NCI-H1694 (cell line): Measurements from ENCODE around the gene UNK.
"Not testable (repeated sequence)": the region's sequence is repeated elsewhere in the genome, so short reads cannot be mapped to it uniquely, and the experiment has no call there.

Source experiments
- DNase-seq: peaks from one replicate; lab custom pipeline; 2025; lab: John Stamatoyannopoulos, UW

Gene UNK

DNA sequence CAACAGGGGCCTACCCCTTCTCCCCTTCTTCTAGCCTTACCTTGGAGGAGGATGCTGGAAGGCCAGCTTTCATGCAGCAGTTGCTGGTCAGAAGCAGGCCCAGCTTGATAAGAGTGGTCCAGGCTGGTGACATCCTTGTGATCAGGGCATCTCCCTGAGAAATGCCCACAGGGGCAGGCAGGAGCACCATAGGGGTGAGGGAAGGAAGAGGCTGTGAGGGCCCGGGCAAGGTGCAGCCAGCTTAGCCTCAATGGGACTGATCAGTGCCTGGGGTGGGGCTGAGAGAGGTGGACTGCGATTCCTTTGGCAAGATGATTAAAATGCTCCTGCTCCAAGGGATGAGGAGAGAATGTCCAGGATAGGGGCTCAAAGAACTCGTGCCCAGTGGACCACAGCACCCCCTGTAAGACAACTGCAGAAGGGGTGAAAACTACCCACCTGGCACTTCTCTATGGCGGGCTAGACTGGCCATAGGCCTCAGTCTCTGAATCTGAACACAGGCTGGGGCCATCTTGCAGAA is 10.1 kb upstream of the UNK start:
- no peak for DNase-seq

DNA sequence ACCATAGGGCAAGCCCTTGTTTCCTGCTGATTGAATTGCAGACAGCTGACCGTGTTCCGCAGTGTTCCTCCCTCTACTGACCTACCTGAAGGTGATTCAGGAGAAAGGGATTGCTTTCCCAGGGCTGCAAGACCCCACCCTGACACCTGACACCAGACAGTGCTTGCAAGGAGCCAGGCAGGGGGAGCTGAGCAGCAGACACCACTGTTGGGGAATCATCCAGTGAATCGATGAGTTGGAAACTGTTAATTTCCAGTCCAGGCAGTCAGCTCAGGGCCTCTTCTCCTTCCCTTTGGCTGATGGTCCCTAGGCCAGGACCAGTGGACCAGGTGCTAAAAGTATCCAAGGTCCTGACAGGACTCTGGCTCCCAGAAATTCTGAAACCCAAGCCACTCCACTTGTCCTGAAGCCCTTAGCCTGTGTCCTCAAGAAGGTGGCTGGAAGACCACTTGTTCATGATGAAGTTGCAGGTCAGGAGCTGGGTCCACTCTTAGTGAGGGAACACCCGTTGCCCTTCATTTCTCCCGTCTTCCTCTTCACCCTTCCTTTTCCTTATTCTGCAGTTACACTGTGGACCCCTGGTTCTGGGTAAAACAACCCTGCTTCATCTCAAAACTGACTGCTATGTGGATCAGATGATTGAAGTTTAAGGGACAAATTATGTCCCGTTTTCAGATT is 9.5 kb upstream of the UNK start:
- no peak for DNase-seq

DNA sequence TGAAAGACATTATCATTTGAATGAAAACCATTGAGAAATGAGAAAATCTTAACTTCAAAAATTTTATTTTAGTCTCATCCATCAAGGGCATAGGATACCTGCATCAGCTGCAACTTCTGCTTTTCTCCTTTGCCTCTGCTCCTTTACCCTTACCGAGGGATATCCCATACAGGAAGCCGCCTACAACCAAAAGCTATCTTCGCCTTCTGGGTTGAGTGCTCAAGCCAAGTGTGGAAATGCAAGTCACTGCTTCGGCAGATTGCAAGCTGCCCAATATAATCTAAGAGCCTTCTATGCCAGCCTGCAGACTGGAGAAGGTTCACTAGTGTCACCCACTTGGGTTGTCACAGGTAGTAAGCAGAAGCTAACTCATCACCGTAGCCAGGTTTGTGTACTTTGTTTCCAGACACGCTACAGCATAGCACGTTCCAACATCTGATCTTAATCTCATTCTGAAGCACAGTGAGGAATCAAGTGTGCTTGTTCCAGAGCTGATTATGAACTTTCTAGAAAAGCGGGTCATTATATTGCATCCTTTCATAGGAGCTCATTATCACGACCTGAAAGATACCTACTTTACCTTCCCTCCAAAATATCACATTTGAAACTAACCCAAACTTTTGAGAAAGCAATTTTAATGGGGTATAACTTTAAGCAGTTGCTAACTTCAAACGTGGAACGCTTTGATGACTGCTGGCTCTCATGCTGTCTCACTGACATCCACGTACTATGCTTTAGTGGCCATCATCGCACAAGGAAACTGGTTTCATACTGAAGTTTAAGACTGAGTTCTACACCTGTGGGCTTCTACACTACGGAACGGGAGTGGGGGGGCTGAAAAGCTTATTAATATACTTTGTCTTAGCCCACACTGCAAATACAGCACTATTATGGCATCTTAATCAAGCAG is 8.0 kb upstream of the UNK start:
- DNase-seq: no peak

GRCh38 chr17:75777296-75777922 is 7.2 kb upstream of the UNK start:
- DNase-seq: no peak

GRCh38 chr17:75778066-75778860 is 6.3 kb upstream of the UNK start:
- not testable (repeated sequence) for DNase-seq

- no peak for DNase-seq
Observed at GRCh38 chr17:75778861-75779249, 5.8 kb upstream of the UNK start.

DNA sequence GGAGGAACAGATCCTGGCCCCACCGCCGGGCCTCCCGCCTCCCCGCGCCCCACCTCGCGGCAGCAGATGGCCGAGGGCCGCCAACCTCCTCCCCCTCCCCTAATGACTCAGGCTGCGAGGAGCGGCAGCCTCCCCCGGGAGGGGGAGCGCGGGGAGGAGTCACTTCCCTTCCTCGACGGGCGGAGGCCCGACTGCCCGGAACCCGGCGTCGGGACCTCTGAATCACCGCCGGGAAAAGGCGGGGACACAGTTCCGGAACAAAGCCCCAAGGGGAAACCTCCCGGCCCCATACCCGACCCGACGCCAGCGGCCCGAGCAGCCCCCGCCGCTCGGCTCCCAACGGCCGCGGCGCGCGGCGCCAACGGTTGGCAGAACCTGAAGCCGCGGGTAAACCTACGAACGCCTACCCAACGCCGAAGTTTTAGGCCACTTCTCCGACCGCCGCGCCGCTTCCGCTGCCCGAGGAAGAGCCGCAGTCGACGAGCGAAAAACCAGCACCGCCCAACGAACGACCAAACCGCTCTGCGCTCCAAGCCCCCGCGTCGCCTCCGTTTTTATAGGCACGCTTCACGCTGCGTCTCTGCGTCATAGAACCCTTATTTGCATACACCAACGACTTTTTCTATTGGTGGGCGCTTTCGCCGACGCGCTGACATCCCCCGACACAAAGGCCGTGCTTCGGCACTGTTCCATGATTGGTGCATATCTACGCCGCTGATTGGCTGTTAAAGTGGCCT is 5.2 kb upstream of the UNK start:
- peak; percentile 100 for DNase-seq

GRCh38 chr17:75779987-75780889 is 4.4 kb upstream of the UNK start:
- no peak for DNase-seq

DNA sequence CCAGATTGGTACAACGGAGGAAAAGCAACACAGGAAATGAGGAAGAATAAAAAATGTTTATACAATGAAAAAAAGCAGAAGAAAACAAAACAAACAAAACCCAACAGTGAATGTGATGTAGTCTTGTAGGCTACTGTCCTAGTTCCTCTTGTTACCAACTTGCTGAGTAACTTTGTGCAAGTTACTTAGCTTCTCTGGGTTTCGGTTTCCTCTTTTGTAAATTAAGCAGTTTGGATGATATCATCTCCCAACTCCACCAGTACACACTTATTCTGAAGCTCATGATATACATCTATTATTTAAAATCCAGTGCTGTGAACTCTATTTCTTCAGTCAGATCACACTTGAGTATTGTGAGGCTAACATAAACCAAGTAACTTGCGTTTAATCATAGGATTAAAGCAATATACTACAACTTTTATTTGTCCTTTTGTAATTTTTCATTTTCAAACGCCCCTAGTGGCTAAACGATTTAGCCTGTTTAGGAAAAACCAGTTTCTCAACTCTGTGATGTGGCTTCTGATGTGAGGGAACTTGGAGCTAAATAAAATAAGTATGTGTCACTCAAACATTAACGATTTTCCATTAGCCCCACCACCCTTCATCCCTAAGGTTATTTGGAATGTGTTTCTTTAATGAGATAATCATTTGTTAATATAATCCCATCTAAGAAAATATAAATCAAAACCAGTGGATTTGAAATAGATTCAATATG is 1.4 kb upstream of the UNK start:
- peak; percentile 42 for DNase-seq

GRCh38 chr17:75783803-75784472 is 668 bp upstream of the UNK start:
- no peak for DNase-seq

DNA sequence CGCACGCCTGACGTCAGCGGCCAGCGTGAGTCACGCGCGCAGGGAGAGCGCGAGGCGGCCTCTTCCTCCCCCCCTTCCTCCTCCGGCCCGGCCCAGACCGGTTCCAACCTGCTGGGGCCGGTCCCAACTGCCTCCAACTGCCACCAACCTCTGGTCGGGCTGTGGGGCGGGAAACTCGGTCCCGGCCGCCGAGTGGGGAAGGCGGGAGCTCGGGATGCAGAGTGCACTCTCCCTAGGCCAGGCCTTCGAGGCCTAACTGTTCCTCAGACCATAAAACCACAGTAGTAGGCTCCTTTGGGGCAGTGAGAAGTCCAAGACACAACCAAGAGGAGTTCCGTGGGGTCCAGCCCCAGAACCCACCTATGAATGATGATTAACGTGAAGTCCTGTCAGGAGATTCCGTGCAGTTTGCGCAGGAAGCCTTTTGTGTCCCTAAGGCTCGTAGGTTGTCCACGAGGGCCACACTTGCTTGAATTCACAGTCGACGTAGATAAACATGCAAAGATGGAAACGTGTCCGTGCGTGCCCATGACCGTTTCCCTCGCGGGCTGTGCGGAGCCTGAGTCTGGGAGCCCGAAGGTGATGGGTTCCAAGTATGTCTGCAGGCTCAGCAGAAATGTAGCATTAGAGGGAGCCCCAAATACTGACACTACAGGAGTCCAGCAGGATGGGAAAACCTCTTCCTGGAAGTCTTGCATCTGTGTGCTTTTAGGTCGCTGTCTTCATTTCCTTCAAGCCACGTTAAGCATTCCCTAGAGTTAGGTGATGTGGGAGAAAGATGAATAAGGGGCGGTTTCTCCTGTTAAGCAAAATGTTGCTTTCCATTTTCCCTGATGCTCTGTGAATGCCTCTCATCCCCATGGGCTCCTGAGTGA is 647 bp downstream of the UNK start:
- peak; percentile 64 for DNase-seq

GRCh38 chr17:75791254-75791653 is 6.6 kb downstream of the UNK start:
- DNase-seq: no peak

DNA sequence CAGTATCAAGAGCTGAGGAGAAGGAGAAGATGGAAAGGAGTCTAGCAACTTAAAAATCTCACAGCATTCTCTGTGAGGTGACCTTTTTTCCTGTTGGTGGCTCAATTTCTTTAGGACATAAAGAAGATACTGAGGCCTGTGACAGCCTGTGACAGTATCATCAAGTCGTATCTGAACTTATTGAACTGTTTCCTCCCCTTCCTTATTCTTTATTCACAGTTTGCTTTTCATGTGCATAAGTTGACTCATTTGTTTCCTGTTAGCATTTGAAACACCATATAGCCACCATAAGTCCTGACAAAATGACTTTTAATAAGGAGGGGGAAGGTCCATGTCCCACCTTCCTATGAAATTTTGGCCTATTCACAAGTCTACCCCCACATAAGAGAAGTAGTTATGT is 8.9 kb downstream of the UNK start:
- DNase-seq: no peak

DNA sequence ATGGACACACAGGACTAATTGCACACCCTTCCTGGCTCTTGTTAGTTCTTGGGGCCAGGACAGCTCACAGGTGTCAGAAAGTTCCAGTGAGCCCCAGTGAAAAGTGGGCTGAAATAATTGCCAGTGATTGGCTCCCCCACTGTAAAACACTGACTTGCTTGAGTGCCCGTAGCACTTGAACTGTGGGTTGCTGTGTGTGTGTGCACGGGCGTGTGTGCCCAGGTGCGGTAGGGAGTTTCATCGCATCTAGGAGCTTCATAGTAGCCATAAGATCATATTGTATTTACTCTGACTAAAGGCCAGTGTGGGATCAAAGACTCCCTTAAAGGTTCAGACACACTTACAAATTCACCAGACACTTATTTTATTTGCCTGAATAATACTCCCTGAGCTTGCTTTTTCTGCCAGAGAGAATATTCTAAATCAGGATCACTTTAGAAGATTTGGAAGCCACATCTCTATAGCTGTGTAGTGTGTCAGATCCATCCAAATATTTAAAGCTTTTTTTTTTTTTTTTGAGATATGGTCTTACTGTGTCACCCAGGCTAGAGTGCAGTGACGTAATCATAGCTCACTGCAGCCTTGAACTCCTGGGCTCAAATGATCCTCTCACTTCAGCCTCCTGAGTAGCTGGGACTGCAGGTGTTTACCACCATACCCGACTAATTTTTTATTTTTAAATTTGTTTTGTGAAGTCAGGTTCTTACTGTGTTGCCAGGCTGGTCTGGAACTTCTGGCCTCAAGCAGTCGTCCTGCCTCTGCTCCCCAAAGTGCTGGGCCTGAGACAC is 11.4 kb downstream of the UNK start:
- DNase-seq: no peak

- no peak for DNase-seq
Observed at GRCh38 chr17:75799402-75799801, 14.8 kb downstream of the UNK start.

DNA sequence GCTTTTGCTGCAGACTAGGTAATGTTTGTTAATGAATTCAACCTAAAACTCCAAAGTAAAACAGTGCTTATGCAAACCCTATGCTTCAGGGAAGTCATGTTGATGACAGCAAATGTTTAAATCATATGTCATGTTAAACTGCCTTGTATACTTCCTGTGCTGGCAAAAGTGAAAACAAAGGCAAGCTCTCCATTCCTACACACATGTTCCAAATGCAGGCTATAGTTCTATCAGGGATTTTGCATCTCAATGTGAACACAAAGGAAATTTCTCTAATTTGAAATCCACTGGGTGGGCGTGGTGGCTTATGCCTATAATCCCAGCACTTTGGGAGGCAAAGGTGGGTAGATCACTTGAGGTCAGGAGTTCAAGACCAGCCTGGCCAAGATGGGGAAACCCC is 19.3 kb downstream of the UNK start:
- DNase-seq: no peak
